IPS-18a (cell line): ENCODE measurements around the gene TOR3A.

Experiments used
- H3K27ac ChIP-seq: one replicate; pipeline ENCODE4 v1.5.1; 2013; ENCODE audit warnings: low read length
- H3K27me3 ChIP-seq: one replicate; pipeline ENCODE4 v1.6.1; 2013; ENCODE audit warnings: mild to moderate bottlenecking, low read length; ENCODE audit not compliant: control insufficient read depth, insufficient read depth
- H3K36me3 ChIP-seq: one replicate; pipeline ENCODE4 v1.6.1; 2013; ENCODE audit warnings: low read depth, low read length; ENCODE audit not compliant: control insufficient read depth
- H3K4me1 ChIP-seq: one replicate; pipeline ENCODE4 v1.6.1; 2013; ENCODE audit warnings: low read depth, low read length; ENCODE audit not compliant: control insufficient read depth
- H3K4me3 ChIP-seq: one replicate; pipeline ENCODE4 v1.5.1; 2013; ENCODE audit warnings: low read length
- H3K9ac ChIP-seq: one replicate; pipeline ENCODE4 v1.6.1; 2013; ENCODE audit warnings: mild to moderate bottlenecking, low read length, moderate library complexity
- H3K9me3 ChIP-seq: one replicate; pipeline ENCODE4 v1.6.1; 2013; ENCODE audit warnings: low read depth, low read length; ENCODE audit not compliant: control insufficient read depth

TOR3A gene

DNA sequence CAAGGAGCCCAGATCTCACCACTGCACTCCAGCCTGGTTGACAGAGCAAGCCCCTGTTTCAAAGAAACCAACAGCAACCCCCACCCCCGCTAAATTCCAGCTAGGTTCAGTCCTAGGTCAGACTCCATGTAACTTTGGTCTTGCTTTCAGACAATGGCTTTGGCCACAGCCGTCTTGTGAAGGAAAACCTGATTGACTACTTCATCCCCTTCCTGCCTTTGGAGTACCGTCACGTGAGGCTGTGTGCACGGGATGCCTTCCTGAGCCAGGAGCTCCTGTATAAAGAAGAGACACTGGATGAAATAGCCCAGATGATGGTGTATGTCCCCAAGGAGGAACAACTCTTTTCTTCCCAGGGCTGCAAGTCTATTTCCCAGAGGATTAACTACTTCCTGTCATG, 12.9 kb downstream of the TOR3A start:
- Histone ChIP-seq H3K27ac (no peak overlapping the region), H3K4me1 (no peaks in the 10 kb centered on the region), H3K9me3 (no peaks in the 10 kb centered on the region), H3K9ac (no peak overlapping the region), H3K36me3 (peaks cover 41% of the 10 kb centered on the region), H3K27me3 (no peaks in the 10 kb centered on the region), H3K4me3 (no peak overlapping the region)

DNA sequence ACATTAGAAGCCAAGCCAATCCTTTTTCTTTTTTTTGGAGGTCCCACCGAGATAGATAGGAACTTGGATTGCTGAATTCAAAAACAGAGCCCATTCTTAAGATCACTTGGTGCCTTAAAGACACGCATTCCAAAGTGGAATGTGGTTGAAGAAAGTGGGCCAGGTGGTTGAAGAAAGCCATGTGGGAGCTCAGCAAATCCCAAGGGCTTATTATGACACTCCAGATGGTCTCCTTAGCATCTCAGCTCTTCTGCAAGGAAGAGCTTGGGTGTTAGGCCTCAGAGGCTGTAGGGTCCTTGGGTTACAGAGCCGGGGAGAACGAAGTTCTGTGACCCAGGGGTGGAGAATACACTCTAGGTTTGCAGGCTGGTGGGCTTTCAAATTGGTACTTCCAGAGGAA, 13.5 kb downstream of the TOR3A start:
- no peaks in the 10 kb centered on the region for H3K9me3 ChIP-seq
- no peak overlapping the region for H3K9ac ChIP-seq
- no peaks in the 10 kb centered on the region for H3K4me1 ChIP-seq
- no peak overlapping the region for H3K27ac ChIP-seq
- H3K4me3 ChIP-seq = no peak overlapping the region
- H3K36me3 ChIP-seq = peaks cover 39% of the 10 kb centered on the region
- H3K27me3 ChIP-seq = no peaks in the 10 kb centered on the region

DNA sequence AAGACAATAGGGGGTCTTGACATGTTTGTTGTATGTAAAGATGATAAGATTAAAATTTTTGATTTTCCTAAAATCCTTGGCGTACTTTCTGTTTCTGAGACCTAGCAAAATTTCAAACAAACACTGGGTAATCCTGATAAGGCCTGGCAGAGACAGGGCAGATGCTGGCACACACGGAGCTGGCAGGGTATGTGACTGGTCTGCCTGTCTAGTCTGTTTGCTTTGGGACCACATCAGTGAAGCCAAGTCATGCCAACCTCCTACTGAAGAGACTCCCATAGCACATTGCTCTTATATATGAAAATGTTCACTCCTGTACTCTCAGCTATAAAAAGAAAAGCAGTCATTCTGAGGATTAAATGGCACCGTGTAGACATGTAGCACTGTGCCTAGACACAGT, 14.1 kb downstream of the TOR3A start:
- Histone ChIP-seq H3K4me1 (no peaks in the 10 kb centered on the region), H3K4me3 (no peak overlapping the region), H3K9ac (no peak overlapping the region), H3K36me3 (peaks cover 38% of the 10 kb centered on the region), H3K27ac (no peak overlapping the region), H3K27me3 (no peaks in the 10 kb centered on the region), H3K9me3 (no peaks in the 10 kb centered on the region)

DNA sequence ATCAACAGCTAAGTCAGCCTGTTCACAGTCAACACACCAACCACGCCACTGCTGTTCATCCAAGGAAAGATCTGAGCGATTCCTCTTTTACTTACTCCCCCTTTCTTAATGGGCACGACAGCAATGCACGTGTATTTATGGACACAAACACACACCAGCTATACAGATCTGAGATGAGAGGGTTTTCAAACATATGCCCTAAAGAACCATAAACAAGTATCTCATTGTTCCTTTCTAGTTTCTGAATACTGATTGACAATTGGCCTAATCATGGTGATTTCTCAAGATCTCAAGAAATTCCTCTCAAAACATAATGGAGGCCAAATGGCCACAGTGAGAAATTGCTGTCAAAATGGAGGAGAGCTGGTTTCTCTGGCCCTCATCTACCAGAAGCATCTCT, 18.0 kb downstream of the TOR3A start:
- peaks cover 21% of the 10 kb centered on the region for H3K36me3 ChIP-seq
- no peaks in the 10 kb centered on the region for H3K9me3 ChIP-seq
- H3K27ac ChIP-seq = no peak overlapping the region
- no peaks in the 10 kb centered on the region for H3K27me3 ChIP-seq
- H3K4me3 ChIP-seq = no peak overlapping the region
- no peaks in the 10 kb centered on the region for H3K4me1 ChIP-seq
- H3K9ac ChIP-seq = no peak overlapping the region

GRCh38 chr1:179101566-179101965, 19.7 kb downstream of the TOR3A start:
- no peaks in the 10 kb centered on the region for H3K9me3 ChIP-seq
- no peak overlapping the region for H3K9ac ChIP-seq
- no peak overlapping the region for H3K4me3 ChIP-seq
- no peaks in the 10 kb centered on the region for H3K27me3 ChIP-seq
- no peaks in the 10 kb centered on the region for H3K4me1 ChIP-seq
- no peak overlapping the region for H3K27ac ChIP-seq
- peaks cover 7% of the 10 kb centered on the region for H3K36me3 ChIP-seq

- Histone ChIP-seq H3K9me3 (no peaks in the 10 kb centered on the region), H3K36me3 (peaks cover 18% of the 10 kb centered on the region), H3K9ac (no peak overlapping the region), H3K27ac (no peak overlapping the region), H3K4me3 (no peak overlapping the region), H3K4me1 (no peaks in the 10 kb centered on the region), H3K27me3 (no peaks in the 10 kb centered on the region)
Measured at GRCh38 chr1:179103999-179104398, 22.1 kb downstream of the TOR3A start.

- no peaks in the 10 kb centered on the region for H3K9me3 ChIP-seq
- H3K4me1 ChIP-seq = no peaks in the 10 kb centered on the region
- H3K27ac ChIP-seq = no peak overlapping the region
- H3K36me3 ChIP-seq = peaks cover 21% of the 10 kb centered on the region
- H3K4me3 ChIP-seq = no peak overlapping the region
- H3K9ac ChIP-seq = no peak overlapping the region
- no peaks in the 10 kb centered on the region for H3K27me3 ChIP-seq
Measured at GRCh38 chr1:179104611-179105250, 22.9 kb downstream of the TOR3A start.

- H3K4me3 ChIP-seq = no peak overlapping the region
- peaks cover 27% of the 10 kb centered on the region for H3K36me3 ChIP-seq
- no peak overlapping the region for H3K27ac ChIP-seq
- no peak overlapping the region for H3K9ac ChIP-seq
- no peaks in the 10 kb centered on the region for H3K4me1 ChIP-seq
- no peaks in the 10 kb centered on the region for H3K27me3 ChIP-seq
- no peaks in the 10 kb centered on the region for H3K9me3 ChIP-seq
Measured at GRCh38 chr1:179105393-179105792, 23.5 kb downstream of the TOR3A start.

DNA sequence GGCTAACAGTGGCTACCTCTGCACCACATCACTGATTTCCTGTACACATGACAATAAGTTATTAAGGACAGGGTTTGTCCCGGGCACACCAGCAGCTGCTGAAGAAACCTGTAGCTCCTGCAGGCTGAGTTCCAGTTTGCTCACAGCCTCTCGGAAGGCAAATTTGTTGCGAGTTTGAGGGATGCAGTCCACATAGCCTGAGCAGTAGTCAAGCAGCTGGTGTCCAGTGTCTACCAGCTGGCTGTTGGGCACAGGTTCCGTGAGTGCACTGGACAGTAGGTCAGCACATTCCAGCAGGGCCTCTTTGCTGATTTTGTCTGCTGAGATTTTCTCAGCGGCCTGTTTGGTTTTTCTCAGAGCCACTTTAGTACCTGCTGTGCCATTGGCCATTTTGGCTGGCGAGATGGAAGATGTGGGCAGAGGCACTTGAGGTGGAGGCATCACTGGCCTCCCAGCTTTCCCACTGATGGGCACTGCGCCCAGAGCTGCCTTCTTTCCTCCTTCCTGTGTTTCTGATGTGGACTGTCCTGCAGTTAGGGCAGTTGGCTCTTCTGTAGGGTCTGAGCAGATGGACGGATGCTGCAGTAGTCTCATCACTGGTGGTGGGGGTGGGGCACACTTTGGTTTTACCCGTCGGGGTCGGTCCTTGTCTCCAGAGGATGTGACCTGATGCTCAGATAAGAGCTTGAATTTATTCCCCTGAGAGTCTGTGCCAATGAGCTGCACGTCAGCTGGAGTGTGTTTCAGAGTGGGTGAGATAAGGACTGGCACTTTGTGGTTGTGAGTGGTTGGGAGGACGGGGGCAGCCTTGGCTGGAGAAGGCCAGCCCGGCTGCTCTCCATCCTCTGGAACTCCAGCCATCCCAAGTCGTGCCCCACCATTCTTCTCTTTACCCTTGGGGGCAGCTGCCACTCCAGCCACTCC, 26.1 kb downstream of the TOR3A start:
- Histone ChIP-seq H3K27ac (no peak overlapping the region), H3K4me3 (no peak overlapping the region), H3K4me1 (no peaks in the 10 kb centered on the region), H3K9ac (no peak overlapping the region), H3K36me3 (peaks cover 42% of the 10 kb centered on the region), H3K9me3 (no peaks in the 10 kb centered on the region), H3K27me3 (no peaks in the 10 kb centered on the region)

- no peak overlapping the region for H3K9ac ChIP-seq
Measured at GRCh38 chr1:179108644-179109043, 26.8 kb downstream of the TOR3A start.

DNA sequence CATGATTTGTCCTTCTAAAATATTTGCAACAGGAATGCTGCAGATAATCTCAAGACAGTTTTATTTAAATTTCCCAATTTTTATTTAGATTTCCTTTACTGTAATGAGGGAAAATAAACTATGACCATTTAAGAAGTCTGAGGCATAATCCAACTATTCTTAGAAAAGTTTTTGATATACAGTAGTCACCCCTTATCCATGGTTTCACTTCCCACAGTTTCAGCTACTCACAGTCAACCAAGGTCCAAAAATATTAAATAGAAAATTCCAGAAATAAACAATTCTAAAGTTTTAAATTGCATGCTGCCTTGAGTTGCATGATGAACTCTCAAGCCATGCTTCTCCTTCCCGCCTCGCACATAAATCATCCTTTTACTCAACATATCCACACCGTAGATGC, 33.3 kb downstream of the TOR3A start:
- Histone ChIP-seq H3K36me3 (peaks cover 43% of the 10 kb centered on the region), H3K4me3 (no peak overlapping the region), H3K27me3 (no peaks in the 10 kb centered on the region), H3K4me1 (no peaks in the 10 kb centered on the region), H3K9me3 (no peaks in the 10 kb centered on the region), H3K9ac (no peak overlapping the region), H3K27ac (no peak overlapping the region)

More at GRCh38 chr1:179108644-179109043, 26.8 kb downstream of the TOR3A start:
- Histone ChIP-seq H3K4me3 (no peak overlapping the region), H3K9me3 (no peaks in the 10 kb centered on the region), H3K27me3 (no peaks in the 10 kb centered on the region), H3K27ac (no peak overlapping the region), H3K36me3 (peaks cover 42% of the 10 kb centered on the region), H3K4me1 (no peaks in the 10 kb centered on the region)

- Histone ChIP-seq H3K4me3 (no peak overlapping the region), H3K9me3 (no peaks in the 10 kb centered on the region), H3K27me3 (no peaks in the 10 kb centered on the region), H3K27ac (no peak overlapping the region), H3K4me1 (no peaks in the 10 kb centered on the region), H3K9ac (no peak overlapping the region), H3K36me3 (peaks cover 30% of the 10 kb centered on the region)
Measured at GRCh38 chr1:179119513-179119912, 37.6 kb downstream of the TOR3A start.
